Activated CD4-positive, alpha-beta T cell treated with anti-CD3 and anti-CD28 coated beads for 4 hours (primary cell): ENCODE data around the gene EIF4E3.

Experiments used
- DNase-seq, 2 donors: peaks; one replicate each; pipeline ENCODE4 v3.0.0-alpha.2; 2020

EIF4E3 gene

DNA sequence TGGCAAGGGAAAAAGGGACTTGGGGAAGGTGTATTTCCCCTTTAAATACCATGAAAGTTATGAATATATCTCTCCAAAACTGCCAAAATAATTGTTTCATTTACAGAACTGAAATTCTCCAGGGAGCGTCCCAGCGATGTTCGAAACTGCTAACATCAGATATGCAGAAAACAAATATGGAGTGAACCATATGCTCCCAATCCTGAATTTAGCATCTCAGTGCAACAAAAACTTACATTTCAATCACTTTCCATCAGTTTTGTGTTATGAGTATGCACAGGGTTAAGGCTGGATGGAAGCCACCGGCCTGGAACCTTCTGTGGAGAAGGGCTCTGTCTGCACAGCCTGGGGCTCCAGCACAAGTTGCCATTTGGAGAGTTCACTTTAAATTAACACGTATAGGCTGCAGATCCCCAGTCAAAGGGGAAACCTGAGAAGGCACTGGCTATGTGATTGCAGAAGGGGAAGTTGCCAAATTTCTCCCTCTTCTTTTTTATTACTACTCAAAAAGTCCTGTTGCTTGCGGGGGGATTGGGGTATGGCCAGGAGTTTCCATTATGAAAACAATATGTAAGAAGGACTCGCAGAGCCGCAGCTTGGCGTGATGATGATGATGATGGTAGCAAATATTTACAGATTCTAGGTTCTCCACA is 84.7 kb downstream of the EIF4E3 start:
- DNase-seq = no peak

DNA sequence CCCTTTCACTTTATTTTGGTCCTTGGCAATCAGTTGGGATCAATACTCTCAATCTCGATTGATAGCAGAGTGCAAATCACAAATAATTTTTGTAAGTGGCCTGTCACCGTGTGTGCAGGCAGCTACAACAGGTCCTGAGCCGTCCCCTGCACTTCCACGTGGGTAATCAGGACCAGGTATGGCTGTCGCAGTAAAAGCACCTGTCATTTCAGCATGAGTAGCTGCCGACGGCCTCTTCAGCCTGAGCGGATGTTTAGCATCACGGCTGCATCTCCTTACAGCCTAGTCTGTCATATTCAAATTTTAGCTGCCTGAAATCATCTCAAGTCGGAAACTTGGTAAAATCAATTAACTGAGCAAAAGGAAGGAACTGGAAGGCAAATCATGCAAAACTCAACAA is 88.7 kb downstream of the EIF4E3 start:
- DNase-seq = no peak

DNA sequence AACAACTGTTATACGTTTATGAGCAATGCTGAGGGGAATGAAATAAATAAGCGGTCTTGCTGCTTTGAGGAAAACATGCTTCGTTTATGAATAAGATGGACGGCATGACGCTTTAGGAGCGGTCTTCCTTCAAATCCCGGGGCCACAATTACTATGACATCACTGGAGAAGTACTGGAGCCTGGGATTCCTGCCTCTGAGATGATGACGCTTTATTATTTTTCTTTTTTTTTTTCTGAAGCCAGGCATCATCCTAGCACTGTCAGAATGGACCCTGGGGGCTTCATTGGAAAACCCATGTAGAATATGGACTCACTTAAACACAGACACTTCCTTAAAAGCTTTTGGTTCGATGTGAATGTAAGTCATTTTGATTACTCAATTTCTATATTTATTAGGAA is 89.2 kb downstream of the EIF4E3 start:
- DNase-seq = no peak

- no peak for DNase-seq
Observed at GRCh38 chr3:71634671-71635070, 90.5 kb downstream of the EIF4E3 start.

DNA sequence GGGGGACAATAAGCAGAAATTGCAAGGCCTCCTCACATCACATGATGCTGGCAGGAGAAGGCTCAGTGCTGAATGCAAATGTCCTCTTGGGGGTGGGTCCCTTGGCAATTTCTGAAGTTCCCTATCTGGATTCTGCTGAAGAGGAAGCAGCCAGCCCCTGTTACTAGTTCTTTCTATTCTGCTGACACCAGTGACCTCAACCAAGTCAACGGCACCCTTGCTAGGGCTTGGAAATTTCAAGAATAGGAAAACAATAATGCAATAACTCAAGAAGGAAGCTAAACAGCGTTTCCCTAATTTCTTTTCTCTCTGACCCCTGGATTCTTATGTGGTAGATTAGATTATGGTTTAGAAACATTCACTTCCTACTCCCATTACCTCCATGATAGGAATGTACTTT is 95.5 kb downstream of the EIF4E3 start:
- DNase-seq = no peak

GRCh38 chr3:71629289-71629688 is 95.9 kb downstream of the EIF4E3 start:
- no peak for DNase-seq

GRCh38 chr3:71628522-71628921 is 96.7 kb downstream of the EIF4E3 start:
- no peak for DNase-seq

DNA sequence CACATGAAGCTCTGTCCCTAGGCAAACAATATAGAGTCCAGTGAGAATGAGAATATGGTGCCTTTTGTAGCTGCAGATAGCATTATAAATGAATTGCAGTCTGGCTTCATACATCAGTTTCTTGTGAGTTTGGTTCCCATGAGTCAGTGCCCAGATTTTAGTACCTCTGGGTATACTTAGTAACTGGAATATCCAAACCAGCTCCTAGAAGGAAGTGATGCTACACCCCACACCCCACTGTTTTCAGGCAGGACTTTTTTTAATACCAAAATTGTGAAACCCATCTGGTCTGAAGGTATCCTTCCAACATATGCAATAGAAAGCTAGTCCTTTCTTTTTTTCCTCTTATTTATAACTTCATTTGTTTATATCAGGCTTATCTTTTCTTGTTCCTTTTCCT is 99.5 kb downstream of the EIF4E3 start:
- DNase-seq = no peak
